DMS114 treated with DMSO at 0.1 percent for 48 hours (cell line): ENCODE measurements around the gene EPHB2.
"Not testable (repeated sequence)": the region's sequence is repeated elsewhere in the genome, so short reads cannot be mapped to it uniquely, and the experiment has no call there.

ENCODE experiments used
- DNase-seq: peaks from one replicate; lab custom pipeline; 2025; ENCODE audit not compliant: unreplicated experiment; lab: John Stamatoyannopoulos, UW

The EPHB2 gene

DNA sequence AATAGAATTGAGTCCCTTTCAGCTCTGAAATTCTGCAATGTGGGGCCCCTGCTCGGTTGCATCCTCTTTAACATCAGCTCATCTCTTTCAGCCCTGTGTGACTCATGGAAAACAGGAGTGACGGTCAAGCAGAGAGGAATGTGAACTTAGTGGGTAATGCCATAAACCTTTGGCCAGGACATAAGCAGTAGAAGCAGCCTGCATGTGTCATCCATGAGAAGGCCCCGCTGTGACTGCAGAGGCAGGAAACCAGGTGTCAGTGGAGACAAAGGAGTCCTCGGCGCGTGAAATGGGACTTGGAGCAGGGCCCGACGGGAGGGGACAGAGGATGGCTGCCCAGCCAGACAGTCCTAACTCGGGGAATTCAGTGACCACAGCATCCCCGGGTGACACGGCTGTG, 21.1 kb upstream of the EPHB2 start:
- DNase-seq: no peak

DNA sequence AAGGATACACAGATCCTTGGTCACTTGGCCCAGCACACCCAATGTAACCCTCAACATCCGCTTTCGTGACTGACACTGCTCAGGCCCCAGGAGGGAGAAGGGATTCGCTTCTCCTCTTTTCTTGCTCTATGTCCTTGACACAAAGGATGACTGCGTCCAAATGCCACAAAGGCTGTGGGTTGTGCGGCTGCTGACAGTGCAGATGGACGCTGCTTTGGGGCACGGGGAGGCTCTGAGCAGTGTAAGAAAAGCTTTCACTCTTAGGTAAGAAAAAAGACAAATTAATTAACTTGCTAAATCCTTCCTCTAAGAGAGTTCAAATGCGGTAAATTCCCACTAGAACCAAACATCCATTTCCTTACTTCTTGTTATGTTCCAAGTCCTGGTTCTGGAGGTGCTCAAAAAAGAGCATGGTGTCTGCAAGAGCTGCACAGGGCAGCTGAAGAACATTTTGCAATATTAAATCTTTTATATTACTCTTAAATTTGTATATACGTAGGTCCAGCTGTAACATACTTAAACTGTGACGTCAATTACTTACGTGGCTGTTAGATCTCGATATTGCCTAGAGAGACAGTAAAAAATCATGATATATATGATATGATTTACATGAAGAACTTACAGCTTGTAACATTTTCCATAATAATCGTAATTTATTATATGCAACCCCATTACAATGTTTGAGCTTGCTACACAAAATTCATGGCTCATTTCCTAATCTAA, 19.4 kb upstream of the EPHB2 start:
- no peak for DNase-seq

DNA sequence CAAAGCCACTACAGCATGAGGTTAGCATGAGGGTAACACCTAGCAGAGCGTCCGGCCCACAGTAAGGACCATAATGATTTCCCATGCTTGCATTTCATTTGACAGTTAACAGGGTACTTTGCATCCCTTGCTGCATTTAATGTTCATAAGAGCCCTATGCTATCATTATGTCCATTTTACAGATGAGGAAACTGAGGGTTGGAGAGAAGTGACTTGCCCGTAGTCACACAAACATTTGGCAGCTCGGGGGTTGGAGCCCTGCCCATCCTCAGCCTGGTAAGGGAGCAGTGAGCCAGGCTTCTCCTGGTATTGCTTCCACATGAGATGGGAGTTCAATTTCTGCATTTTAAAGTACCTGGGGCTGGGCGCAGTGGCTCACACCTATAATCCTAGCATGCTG, 16.5 kb upstream of the EPHB2 start:
- no peak for DNase-seq

DNA sequence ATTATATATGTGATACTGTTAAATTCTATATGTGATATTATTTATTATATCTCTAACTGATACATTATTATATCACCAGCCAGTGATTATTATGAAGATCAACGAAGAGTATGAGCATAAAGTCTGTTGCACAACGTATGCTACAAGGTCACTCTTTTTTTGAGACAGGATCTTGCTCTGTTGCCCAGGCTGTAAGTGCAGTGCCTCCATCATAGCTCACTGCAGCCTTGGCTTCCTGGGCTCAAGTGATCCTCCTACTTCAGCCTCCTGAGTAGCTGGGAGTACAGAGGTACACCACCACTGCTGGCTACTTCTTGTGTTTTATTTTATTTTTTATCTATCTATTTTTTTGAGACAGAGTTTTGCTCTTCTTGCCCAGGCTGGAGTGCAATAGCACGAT, 14.0 kb upstream of the EPHB2 start:
- DNase-seq: no peak

DNA sequence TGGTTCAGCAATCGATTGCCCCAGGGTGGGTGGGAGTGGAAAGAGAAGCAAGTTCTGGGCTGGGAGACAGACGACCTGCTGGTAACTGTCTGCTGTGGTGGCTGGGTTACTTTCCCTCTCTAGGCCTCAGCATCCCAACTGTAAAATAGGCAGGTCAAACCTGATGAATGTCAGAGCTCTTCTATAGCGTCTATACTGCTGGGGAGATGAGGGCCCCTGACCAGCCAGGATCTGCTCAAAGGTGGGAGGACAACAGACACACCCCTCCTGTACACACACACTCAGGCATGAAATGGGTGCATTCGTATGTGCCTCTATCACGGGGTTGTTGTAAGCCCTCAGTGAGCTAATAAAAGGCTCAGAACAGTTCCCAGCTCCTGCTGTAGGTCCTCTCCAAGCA, 12.7 kb upstream of the EPHB2 start:
- DNase-seq: no peak

DNA sequence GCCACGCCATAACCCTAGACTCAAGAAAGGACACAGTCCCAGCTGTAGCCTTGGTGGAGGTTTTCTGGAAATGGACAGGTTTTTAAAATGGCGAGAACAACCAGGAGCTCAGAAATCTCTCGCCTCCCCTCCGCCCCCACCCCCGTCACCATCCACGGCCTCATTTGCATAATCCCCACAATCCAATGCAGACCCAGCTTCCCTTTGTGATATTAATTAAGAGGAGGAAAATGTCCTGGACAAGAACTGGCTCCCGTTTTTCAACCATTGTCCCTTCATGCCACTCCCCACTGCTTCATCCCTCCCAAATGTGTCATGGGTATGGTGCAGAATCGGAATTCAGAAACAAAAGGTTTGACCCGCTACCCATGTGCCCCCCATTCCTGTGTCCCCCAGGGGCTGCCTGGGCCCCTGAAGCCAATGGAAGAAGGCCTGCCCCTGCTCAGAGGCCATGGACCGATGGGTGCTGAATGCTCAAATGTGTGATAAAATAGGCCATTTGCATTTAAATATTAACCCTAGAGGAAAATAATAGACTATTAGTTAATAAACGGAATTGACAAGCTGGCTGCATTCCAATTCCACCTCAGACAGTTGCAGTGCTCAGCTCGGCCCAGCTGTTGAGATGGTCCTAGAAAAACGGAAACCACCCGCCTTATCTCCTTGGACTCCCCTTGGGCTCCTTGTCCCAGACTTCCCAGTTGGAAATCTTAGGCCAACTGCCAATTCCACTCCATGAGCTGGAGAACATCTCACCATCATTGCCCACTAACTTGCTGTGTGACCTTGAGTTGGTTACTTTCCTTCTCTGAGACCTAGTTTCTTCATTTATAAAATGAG, 10.7 kb upstream of the EPHB2 start:
- no peak for DNase-seq

DNA sequence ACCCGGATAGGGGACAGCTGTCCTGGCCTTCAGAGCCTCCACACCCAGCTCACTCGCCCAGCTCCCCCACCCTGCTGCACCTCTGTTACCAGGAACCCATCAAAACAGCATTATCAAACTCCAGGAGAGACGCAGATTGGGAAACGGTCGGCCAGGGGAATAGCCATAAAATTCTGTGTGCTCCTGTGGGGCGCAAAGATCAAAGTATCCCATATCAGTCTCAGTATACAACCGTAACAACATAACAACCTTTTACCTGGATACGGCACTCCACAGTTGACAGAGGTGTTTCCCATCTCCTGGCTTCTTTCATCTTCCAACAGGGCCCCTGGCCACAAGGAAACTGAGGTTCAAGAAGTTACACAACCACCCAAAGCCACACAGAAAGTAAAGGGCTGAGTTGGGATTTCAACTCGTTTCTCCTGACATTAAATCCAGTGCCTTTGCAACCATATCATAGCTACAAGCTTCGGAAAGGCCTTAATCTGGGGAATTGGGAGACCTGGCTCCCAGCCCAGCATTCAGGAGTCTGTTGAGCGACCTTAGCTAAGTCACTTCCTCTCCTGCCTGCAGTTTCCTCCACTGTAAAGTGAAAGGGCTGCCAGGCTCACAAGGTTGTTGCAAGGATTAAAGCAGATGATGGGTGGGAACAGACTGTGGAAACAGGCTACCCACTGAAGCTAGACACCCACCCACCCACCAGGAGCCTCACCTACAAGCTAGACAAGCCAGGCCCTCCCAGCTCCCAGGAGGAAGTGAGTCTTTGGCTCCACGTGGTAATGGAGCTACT, 8.1 kb upstream of the EPHB2 start:
- DNase-seq: no peak

DNA sequence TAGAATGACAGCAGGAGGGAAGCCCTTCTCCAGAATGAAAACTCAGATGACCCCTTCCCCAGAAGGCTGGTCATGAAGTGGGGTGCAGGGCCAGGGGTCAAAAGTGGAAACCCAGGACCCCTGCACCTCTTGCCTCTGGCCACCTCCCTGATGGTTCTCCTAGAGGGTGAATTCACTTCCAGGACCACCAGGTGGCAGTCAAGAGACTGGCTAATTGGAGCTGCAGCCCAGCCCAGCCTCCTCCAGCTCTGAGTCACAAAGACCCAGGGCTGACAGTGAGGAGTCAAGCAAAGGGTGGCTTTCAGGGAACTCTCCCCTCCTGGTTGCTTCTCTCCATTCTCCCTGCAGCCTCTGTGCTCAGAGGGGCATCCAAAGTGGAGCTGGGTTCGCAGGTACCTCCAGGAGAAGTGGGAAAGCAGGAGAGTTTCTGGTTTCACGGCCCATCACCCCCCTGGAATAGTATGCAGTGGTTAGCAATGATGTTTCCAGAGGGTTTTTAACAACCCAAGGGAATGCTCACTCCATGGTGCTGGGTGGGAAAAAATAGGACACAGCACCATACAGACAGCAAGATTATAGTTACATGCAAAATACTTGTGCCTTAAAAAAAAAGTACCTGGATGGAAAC, 6.1 kb upstream of the EPHB2 start:
- peak; percentile 19 for DNase-seq

DNA sequence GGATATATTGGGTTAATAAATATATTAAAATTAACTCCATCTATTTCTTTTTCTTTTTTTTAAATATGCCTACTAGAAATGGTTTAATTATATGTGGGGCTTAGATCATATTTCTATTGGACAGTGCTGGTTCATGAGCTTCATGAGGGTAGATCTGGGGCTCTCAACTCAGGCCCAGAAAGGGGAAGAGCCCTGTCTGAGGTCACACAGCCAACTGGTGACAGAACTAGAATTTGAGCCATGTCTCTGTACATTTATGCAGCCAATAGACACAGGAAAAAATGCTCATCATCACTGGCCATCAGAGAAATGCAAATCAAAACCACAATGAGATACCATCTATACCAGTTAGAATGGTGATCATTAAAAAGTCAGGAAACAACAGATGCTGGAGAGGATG, 5.1 kb upstream of the EPHB2 start:
- DNase-seq: no peak

DNA sequence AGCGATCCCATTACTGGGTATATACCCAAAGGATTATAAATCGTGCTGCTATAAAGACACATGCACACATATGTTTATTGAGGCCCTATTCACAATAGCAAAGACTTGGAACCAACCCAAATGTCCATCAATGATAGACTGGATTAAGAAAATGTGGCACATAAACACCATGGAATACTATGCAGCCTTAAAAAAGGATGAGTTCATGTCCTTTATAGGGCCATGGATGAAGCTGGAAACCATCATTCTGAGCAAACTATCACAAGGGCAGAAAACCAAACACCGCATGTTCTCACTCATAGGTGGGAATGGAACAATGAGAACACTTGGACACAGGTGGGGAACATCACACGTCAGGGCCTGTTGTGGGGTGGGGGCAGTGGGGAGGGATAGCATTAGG, 4.5 kb upstream of the EPHB2 start:
- not testable (repeated sequence) for DNase-seq

DNA sequence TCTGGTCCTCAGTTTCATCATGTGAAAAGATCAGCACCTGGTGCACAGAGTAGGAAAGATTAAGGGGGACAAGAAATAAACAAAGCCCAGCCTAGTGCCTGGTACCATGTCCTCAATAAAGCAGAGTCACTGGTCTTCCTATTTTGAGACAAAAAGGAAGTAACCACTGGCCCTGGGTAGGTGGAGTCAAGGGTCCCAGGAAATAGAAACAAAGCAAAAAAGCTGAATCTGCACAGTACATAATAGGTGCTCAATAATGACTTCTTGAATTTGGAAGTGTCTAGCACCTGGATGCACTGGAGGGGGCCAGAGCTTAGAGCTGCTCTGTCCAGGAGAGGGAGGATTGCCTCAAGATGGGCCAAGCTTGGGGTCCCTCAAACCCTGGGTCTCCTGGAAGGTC, 1.9 kb upstream of the EPHB2 start:
- no peak for DNase-seq

DNA sequence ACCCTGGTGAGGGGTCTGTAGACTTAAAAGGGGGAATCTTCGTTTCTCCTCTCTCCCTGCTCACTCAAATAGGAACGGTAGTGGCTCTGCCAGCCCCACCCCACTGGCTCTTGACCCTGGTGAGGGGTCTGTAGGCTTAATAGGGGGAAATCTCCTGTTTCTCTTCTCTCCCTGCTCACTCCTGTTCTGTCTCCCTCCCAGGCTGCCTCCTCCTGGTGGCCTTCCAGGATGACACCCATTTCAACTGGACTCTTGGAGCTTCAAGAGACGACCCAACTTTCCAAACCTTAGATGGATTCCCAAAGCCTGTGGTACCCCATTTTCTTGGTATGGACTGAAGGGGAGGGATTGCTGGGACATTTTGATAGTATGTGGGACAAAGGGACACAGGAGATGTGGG, 1.4 kb upstream of the EPHB2 start:
- no peak for DNase-seq

DNA sequence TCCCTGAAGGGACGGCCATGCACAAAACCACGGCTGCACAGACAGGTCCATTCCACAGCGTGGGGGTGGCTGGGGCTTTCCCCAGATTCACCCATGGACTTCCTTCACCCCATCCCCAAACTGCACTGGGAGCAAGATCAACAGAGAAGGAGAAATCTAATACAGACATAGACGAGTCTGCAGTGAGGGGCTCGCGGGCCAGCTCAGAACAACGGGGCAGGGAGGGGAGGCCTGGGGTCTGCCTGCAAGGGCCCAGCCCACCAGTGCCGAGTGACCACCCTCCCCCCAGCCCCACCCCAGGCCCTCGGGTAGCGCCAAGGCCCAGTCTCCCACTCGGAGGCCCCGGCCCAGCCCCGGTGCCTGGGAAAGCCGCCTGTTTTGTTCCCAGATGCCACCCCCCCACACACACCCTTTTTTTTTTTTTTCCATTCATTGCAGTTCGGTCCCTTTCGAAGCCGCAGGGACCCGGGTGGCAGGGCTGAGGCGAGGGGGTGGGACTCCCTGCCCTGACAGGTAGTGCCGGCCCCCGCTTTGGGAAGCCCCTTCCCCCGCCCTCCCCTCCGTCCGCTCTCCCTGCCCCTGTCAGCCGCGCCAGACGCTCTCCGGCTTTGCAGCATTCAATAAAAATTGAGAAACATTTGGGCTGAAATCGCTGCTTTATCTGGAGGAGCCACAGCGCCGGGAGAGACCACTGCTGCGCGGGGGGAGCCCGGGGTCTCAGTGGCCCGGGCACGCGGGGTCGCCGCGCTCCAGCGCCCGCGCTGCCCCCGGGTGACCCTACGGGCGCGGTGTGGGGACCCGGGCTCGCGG, 543 bp upstream of the EPHB2 start:
- DNase-seq: peak; percentile 25

DNA sequence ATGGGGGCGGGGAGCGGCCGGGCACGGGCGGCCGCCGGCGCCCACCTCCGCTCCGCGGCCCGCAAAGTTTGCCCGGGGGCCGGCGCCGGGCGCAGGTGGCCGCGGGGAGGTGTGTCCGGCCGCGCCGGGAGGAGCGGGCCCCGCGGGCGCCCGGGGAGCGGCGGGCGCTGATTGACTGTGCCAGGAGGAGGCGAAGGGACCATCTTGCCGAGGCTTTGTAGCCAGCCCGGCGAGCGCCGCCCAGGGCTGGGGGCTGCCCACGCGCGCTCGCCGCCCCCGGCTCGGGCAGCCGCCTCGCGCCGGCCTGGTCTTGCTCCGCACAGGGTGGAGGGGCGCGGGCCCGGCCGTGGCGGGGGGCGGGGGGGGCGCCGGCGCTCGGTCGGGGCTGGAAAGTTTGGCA, 432 bp downstream of the EPHB2 start:
- DNase-seq: no peak

DNA sequence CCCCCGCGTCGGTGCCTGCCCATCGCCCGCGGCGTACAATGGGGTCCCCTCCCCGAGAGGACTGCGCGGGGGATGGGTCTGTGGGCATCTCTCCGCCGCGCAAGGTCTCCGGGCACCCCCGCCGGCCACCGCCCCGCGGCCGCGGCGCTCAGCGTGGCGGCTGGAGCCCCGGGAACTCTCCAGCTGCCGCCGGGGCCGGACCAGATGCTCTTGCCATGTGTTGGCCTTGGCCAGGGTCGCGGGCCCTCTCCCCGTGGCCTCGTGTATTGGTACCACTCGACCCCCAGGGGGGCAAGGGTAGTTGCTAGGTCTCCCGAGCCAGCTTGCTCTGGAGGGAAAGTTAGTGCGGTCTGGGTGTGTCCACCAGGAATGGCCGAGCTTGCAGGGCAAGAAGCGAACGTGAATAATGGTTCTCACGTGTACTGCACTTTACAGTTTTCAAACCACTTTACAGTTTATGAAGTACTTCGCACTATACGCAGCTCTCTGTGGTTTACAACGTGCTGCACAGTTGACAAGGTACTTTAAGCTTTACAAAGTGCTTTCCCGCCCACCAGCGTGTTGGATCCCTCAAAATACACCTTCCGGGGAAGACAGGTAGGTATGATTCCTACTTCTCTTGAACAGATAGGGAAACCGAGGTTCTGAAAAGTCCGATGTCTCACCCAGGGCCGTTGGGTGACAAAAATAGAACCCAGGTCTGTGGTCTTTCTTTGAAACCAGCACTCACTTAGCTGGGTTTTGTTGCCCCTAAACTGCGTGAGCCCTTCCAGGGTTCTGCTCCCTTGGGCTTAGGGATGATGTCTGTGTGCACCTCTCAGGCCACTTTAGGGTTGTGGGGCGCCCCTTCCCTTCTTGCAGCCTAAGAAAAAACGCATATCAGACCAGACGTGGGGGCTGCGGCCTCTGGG, 1.2 kb downstream of the EPHB2 start:
- no peak for DNase-seq

DNA sequence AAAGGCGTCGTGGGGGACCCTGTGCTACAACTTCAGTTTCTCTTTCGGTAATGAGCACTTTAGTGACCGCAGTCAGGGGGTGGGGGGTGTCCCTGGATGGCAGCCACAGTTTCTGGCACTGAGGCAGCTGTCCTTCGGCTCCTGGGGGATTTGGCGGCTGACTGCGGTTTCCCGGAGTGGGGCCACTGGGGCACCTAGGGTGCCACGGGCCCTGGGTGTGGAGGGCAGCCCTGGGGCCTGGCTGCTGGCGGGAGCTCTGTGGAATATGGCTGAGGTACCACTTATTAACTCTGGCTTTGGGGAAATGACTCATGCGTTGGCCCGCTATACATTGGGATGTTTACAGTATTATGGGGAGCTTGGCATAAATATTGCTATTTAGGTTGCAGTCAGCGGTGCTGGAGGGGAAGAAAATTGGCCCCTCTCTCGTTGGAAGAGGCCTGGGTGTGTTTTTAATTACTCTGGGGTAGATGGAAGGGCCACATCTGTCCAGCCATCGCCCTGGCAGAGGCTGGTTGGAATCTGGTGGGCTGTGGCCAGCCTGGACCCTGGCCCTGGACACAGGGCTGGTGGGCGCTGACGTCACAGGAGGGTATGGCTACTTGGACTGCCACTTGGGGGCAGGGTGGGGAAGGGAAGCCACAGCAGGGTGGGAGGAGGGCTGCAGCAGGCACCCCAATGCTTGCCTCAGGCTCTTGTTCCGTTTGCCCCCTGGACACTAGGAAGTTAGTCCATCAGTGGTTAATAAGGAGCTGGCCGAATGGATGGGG, 2.0 kb downstream of the EPHB2 start:
- no peak for DNase-seq

DNA sequence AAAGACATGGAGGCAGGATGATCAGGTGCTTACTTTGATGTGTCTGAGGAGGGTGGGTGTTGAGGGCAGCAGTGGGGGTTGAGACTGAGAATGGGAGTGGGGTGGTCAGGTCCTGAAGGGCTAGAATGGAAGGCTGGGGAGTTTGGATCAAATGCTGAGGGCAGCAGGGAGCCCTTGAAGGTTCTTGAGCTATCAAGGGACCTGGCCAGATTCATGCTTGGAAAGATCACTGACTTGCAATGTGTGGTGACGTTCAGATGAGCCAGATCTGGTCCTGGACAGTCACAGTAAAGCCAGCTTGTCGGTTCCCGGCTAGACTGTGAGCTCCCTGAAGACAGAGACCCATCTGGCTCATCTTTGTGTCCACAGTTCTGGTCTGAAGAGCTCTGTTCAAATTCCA, 3.8 kb downstream of the EPHB2 start:
- no peak for DNase-seq

DNA sequence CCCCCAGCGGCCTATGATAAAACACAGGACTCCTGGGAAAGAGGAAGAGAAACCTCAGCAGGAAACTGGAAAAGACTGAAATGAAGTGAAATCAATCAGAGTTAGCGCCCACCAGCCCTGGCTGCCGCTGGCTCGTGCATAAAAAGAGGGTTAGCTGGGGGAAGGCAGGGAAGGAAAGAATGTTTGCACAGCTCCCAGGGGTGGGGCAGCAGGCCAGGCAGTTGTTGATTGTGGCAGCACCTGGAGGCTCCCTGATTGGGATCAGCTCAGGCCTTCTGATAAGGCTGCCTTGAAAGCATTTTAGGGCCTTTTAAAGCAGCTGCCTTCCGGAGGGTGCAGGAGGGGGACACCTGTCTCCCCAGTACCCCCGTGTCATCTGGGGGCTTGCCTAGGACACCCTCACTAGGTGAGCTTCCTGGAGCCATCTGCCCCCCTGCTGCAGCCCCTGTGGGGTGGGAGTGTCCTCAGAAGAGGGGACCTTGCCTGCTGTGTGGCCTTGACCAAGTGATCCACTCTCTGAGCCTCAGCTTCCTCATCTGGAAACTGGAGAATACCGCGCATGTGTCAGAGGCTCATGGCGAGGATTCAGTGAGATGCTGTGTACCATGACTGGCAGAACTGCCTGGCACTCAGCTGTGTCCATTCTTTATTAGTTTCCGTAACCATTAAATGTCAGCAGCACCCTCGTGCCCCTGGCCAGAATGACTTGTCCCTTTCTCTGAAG, 6.6 kb downstream of the EPHB2 start:
- DNase-seq: no peak
